Subcutaneous adipose tissue (tissue), 4 donors: Measurements from ENCODE around the gene SUPT4H1. TPM values are rescaled to one million over a fixed set of nuclear protein-coding genes. Genes with fewer than 3 reads are reported as not detected.

Source experiments
- total RNA-seq, 4 donors: library from RNA; depleted of rRNA; stranded (reverse); fragments of >200 nt; gene quantifications; one replicate each; pipeline ENCODE4 v1.1.0, GENCODE V29; 2016
- TF ChIP-seq, protein P1 (sequence below): fragments of 450-650 bp; IDR thresholded peaks from one replicate; pipeline ENCODE4 v1.5.1; 2016; ENCODE audit warnings: low read depth, mild to moderate bottlenecking, control low read depth, antibody characterized with exemption, moderate library complexity

Gene SUPT4H1
- total RNA-seq, 4 donors from 2014 or later, result 27.9 to 58.5 (median 40.9) TPM

DNA sequence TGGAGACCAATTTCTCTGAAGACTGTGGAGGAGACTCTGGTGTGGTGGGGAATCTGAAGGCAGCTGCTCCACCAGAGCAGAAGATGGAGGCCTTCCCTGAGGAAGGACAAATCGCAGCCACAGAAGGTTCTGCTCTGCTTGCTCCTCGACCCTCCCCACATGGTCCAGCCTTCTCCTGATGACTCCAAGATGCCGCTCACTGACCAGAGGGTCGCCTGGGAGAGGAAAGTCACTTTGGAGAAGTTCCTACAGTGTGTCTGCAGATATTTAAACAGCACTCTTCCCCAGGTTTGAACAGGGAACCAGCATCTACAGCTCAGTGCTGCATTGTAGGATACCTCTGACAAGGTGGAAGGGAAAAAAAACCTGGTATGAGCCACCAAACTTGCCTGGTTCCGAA is 21.0 kb upstream of the SUPT4H1 start:
- TF ChIP-seq, protein P1, sequence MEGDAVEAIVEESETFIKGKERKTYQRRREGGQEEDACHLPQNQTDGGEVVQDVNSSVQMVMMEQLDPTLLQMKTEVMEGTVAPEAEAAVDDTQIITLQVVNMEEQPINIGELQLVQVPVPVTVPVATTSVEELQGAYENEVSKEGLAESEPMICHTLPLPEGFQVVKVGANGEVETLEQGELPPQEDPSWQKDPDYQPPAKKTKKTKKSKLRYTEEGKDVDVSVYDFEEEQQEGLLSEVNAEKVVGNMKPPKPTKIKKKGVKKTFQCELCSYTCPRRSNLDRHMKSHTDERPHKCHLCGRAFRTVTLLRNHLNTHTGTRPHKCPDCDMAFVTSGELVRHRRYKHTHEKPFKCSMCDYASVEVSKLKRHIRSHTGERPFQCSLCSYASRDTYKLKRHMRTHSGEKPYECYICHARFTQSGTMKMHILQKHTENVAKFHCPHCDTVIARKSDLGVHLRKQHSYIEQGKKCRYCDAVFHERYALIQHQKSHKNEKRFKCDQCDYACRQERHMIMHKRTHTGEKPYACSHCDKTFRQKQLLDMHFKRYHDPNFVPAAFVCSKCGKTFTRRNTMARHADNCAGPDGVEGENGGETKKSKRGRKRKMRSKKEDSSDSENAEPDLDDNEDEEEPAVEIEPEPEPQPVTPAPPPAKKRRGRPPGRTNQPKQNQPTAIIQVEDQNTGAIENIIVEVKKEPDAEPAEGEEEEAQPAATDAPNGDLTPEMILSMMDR, result no peak

DNA sequence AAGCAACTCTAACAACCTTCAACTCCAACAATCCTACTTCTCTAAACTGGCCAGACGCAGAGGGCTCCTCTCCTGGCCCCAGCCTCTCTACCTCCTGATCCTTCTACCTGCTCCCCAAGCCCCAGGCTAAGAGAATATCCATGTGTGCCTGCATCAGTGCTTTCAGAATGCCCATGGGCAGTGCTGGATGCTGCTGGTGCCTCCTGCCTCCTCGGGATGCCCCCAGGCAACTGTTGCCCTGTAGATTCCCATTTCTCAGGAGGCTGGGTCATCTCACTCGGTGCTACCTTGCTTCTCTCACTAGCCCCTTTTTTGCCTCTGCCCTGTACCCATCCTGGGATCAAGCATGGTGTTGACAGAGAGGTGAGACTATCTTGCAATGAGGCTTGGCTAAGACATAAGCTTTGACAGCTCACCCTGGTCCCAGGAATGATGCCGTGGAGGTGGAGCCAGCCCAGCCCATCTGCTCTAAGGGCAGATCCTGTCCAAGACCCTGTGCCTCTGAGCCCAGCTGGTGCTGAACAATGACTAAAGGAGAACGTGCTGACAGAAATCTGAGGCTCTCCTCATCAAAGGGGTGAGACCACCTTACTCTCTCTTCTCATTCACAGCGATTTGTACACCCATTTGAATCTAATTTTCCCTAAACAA is 19.4 kb upstream of the SUPT4H1 start:
- TF ChIP-seq, protein P1, result no peak

DNA sequence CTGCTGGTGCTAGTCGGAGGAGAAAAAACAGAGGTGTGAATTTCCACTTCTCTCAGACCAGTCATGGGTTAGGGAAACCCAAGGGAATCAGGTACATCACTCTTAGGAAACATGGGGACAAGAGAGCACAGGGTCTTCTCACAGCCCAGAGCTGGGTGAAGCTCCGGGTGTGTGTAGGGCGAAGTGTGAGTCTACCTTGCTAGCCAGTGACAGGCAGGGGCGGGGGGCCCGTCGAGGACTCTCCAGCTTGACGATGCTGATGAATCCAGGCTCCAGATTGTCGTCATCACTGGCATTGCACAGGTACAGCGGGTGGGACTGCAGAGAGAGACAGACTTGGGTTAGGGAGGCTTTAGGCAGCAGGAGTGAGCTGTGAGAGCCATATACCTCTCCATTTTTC is 18.7 kb upstream of the SUPT4H1 start:
- TF ChIP-seq, protein P1, result no peak

DNA sequence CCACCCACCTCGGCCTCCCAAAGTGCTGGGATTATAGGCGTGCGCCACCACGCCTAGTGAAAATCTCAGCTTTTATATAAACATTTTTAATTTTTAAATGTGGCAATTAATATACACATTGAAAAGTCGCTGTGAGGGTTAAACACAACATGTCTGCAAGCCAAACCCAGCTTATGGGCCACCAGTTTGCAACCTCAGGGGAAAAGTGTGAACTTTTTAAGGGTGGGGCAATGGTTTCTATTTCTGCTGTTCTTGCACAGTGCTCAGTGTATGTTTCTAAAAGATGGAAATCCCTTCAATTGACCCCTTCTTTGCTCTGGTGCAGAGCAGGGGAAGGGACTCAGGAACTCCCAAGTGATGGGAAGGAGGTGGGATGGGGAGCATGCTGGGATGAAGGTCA is 18.3 kb upstream of the SUPT4H1 start:
- TF ChIP-seq, protein P1, result no peak

DNA sequence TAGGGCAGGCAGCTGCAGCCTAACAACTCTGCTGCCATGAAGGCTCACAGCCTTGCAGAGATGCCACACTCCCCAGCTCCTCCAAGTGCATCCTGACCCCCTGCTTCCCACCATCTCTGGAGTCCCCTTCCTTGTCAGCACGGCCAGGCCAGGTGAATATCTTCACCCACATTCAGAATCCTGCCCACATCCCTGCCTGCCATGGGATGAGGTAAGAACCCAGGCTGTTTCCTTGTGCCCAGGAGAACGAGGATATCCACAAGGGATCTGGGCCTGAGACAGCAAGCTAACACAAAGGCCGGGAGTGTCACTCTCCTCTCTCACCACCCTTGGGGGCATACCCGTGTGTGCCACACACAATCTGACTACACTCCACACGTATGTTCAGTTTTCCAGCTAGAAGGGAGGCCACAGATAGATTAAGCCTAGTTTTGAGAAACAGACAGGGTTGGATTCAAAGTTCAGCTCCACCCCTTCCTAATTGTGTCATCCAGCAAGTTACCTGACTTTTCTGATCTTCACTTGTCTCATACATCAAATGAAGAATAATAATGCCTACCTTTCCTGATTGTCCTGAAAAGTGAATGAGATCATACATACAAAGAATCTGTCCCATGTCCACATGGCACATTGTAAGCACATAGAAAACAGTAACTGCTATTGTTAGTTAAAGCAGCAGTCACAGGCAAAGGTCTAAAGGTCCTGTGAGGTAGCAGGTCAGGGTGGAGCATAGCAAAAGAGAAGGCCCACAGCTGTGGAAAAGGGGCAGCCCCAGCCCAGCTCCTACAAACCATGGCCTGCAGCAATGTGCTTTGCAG is 17.4 kb upstream of the SUPT4H1 start:
- TF ChIP-seq, protein P1, result no peak

DNA sequence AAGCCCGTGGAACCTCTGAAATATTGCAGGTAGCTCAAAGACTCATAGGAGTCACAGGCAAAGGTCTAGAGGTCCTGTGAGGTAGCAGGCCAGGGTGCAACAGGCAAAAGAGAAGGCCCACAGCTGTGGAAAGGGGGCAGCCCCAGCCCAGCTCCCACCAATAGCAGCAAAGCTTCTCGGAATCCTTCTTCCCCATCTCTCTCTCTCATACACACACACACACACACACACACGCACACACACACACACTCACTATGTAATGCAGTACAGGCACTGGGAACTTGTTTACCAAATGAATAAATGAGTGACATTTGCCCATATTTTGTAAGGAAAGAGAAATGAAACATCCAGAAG is 16.8 kb upstream of the SUPT4H1 start:
- TF ChIP-seq, protein P1, result no peak

DNA sequence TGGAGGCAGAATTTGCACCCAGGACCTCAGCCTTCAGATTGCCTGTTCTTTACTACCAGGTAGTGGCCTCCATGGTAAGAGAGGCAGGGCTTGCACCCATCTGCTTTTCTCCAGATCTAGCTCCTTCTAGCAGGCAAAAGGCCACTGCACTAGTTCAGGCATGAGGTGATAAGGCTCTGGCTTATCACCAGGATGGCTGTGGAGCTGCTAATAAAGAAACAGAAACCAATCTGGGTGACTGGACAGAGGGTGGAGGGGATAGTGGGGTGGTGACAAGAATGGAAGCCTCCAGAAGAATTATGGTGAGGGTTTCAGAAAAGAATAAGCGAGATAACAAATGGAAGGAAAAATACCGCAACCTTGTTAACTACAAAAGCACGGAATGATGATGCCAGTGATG is 15.5 kb upstream of the SUPT4H1 start:
- TF ChIP-seq, protein P1, result no peak
